Stimulated activated CD8-positive, alpha-beta memory T cell treated with anti-CD3 and anti-CD28 coated beads, Interleukin-7, amount 100 ng/mL, for 48 hours (primary cell): Measurements from ENCODE around the gene ZNF462.

Source experiments
- DNase-seq, 2 donors: peaks; one replicate each; pipeline ENCODE4 v3.0.0-alpha.2; 2020; ENCODE audit warnings: low read depth in 1 of 2; ENCODE audit errors: extremely low read depth in 1 of 2

ZNF462 gene

GRCh38 chr9:106862110-106862820 lies 701 bp upstream of the ZNF462 start:
- no peak for DNase-seq

DNA sequence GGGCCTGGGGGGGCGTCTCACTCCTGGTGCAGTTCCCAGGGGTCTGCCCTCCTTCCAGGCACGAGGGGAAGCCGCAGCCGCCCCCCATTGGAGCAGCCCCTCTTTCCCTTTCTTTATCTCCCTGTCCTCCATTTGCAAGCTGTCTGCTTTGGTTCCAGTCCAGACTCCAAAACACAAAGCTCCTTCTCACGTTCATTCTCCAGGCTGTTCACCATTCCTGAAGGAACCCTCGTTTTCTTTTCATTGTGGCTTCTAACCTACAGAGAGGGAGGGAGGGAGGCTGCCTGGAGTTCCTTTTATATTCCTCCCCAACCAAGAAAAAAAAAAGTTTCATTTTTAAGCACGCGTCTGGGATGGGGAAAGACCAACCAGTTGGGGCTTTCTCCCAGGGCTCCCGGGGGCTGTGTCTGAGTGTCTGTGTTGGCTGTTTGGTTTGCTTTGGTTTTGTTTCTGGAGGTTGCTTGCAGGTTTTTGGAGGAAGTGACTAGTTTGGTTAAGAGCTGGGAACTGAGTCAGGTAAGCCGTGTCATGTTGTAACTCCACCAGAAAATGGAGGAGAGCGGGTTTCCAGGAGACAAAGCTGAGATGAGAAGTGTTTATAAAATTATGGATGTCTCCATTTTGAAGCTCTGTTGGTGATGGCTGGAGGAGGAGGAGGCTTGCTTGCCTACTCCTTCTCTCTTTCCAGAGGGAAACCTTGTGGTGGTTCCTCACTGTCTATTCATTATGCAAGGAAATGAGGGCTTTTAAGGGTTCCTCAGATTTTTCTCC lies 1.6 kb downstream of the ZNF462 start:
- DNase-seq, result no peak

DNA sequence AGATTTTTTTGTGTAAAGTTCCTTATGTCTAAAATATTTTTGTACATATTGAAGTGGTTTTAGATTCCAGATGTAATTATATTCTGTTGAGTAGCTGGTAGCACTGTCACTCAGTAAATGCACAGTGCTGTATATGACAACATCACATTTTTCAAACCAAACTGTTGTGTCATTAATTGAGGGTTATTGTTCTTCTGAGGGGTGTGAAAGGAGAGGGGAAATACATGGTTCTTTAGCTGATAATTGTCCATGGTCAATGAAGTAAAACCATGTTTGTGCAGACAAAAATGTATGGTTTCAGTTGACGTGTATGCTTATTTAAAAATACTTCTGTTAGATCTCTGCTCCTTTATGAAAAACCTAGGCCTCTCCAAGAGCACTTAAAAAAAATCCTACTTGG lies 3.3 kb downstream of the ZNF462 start:
- no peak for DNase-seq

GRCh38 chr9:106867286-106867685 lies 4.3 kb downstream of the ZNF462 start:
- no peak for DNase-seq

GRCh38 chr9:106868087-106868486 lies 5.1 kb downstream of the ZNF462 start:
- no peak for DNase-seq

DNA sequence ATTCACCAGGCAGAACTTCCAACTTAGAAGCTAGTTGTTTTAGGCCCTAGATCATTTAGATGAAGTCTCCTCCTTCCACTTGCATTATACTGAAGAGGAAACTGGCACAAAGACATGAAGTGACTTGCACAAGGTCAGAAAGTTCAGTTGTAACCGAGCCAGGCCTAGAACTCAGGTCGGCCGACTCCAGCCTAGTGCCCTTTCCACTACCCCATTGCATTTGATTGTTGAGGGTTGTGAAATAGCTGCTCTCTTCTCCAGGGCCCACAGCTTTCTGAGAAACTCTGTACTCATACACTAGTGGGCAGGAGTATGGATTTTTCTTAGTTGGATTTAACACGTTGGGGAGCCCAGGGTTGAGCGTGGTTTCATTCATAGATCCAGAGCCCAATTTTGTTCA lies 5.6 kb downstream of the ZNF462 start:
- DNase-seq, result no peak

- DNase-seq, result no peak
Observed at GRCh38 chr9:106869028-106869427, 6.1 kb downstream of the ZNF462 start.

GRCh38 chr9:106869458-106869857 lies 6.5 kb downstream of the ZNF462 start:
- no peak for DNase-seq

GRCh38 chr9:106872641-106873040 lies 9.7 kb downstream of the ZNF462 start:
- no peak for DNase-seq

- DNase-seq, result no peak
Observed at GRCh38 chr9:106874031-106874430, 11.1 kb downstream of the ZNF462 start.

DNA sequence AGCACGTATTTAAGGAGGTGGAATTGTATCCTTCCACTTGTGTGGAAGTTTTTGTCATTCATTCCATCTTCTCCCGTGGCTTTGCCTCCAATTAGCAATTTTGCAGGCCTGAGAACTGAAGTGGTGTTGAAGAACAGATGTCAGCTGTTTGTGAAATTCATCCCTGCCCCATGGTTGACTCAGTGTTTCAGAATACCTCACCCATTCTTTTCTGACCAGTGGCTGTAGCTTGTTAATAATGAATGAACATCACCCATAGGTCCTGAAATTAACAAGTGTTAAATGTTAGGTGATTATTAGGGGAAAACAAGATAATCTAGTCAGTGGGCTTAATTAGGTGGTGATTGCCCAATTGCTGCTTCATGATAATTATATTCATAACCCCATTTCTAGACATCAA lies 11.7 kb downstream of the ZNF462 start:
- no peak for DNase-seq

DNA sequence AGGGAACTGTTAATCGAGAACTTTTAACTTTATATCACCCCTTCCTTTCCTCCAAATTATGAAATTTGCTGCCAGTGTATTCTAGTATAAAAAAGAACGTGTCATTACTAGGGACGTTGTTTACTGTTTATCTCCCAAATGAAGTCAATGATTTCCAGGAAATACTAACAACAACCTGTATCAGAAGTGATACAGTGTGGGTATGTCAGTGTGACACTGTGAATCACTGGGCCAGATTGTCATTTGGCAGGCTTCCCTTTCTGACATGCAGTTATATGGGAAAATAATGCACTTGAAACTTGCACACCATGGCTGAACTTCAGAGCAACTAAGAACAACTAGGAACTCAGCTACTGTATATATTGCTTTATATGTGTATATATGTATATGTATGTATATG lies 12.6 kb downstream of the ZNF462 start:
- no peak for DNase-seq

DNA sequence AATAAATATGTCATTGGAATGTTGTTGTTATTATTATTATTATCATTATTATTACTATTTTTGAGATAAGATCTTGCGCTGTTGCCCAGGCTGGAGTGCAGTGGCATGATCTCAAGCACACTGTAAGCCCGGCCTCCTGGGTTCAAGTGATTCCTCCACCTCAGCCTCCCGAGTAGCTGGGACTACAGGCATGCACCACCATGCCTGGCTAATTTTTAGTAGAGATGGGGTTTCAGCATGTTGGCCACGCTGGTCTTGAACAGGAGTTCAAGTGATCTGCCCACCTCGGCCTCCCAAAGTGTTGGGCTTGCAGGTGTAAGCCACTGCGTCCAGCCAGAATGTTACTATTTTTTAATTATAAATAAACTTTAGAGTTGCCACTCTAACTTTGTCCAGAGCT lies 14.4 kb downstream of the ZNF462 start:
- no peak for DNase-seq

DNA sequence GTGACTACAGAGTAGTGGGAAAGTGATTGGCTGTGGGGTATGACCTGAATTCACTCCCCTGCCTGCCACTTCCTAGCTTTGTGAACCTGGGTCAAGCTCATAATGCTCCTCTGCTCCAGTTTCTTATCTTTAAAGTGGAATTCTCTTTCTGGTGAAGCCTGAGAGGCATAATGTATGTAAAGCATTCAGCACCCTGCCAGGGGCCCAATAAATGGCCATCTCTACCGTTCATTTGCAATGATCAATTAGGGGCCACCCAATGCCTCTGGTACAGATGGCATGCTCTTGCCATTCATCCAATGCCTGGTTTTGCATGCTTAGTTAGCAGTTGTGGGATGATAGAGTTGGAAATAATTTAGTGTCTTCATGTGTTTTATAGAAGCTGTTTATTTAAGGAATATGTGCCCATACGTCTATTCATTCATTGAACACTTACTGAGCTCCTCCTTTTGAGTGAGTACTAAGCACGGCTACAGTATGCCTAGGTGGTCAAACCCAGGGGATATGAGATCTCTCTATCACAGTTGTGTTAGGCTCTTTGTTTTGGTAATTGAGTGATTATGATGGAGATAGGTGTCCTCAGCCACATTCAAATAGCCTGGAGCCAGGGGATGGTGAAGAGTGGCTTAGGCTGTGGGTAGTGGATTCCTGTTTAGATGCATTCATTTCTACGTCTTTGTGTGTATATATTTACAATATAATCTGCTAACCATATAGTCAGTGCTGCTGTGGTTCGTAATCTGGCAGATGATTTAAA lies 15.3 kb downstream of the ZNF462 start:
- no peak for DNase-seq

GRCh38 chr9:106878934-106879333 lies 16.0 kb downstream of the ZNF462 start:
- no peak for DNase-seq

DNA sequence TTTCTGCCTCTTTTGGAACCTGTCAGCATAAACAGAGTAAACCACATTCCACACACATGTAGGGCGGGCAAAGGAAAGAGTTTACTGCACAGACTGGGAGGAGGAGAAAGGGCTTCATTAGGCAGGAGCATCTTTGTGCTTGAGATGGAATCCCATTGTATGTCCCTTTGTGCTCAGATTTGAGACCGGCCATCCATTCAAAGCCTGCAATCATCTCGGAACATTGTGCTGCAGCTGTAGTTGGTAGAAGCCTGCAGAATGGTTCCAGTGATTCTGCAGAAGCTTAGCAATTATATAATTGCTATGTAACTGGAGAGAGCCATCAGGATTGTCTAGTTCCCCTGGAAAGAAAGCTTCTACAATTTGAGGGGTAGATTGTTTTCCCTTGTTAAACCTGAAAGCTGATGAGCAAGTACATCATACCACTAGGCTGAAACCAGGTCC lies 16.5 kb downstream of the ZNF462 start:
- DNase-seq, result no peak

DNA sequence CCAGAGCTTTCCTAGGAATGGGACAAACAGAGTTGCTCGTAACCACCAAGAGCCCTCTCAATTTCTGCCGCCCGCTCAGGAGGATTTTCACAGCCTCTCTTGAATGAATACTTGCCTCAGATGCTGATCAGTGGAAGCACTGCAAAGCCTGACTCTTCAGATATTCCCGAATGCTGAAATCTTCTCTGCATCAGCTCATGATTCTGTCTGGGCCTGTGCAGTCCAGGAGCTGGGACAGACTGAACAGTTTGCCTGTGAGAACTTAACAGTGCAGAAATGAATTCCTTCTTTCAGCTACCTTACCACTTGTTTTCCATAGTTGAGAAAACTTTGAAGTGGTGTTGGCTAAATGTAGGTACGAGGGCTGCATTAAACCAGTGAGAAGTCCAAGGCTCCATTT lies 17.1 kb downstream of the ZNF462 start:
- no peak for DNase-seq

DNA sequence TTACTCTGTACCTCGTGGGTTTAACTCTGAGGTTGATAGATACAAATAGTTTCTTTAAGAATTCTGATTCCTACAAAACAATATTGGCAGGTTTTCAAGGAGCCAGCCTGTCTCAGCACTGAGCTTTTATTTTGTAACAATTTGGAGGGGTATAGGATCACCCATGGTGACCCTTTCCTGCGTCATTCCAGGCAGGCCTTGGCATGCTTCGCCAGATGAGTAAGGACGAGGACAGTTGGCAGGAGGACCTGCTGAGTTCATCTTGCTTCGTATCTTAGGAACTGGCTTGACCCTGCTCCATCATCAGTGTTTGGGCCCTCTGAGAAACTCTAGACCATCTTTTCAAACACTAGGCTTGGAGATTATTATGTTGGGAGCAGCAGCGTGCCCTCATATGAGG lies 17.9 kb downstream of the ZNF462 start:
- DNase-seq, result no peak

- no peak for DNase-seq
Observed at GRCh38 chr9:106883030-106883429, 20.1 kb downstream of the ZNF462 start.

DNA sequence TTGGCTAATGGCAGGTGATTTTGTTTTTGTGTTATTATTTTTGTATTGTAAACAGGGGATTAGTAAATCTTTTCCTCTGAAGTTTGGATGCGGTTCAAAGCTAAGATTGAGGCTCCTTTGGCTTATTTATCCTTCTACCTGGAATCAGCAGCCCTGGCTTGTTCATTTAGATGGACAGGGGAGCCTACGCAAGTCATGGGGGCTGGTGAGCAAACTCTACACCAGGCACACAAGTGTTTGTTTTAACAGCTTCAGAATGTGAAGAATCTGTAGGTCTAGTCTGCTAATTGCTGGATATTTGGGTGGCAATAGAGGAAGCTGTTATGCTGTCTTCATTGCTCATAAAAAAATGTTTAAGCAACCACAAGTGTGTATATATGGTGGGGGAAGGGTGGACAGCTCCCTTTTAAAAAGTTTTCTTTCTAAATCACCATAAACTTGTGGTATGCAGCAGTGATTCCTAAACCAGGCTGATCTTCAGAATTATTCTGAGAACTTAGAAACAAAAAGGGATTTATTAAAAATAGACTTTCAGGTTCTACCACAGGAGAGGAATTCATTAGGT lies 20.7 kb downstream of the ZNF462 start:
- DNase-seq, result no peak

DNA sequence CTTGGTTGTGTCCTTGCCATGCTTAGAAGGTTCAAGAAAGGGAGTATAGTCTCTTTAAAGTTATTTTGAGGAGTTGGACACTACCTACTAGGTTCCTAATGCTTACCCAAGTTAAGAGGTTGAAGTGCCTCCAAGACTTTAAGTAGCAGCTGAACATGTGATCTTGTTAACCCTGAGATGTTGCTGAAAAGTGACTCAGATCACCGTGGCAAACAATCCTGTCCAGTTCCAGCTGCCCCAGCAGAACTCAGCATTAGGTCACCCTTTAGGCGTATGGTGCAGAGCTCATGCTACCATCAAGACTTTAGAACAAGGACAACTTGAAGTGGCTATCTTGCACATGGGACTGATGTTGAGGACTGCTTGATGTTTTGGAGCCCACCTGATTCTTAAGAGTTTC lies 22.5 kb downstream of the ZNF462 start:
- no peak for DNase-seq
